ENCODE results near the gene PDGFB. TPM values are rescaled to one million over a fixed set of nuclear protein-coding genes. Genes with fewer than 3 reads are reported as not detected.

PDGFB gene
- total RNA-seq, 2 donors from 2014 or later, result 9.9 to 16.4 TPM

GRCh38 chr22:39209756-39210155, 35.0 kb downstream of the PDGFB start:
- 81% methylated on average over 9 of the region's 9 CpGs for WGBS
- DNase-seq (ENCODE audit: low spot score), result no peak
- Histone ChIP-seq H3K4me3 (no peak overlapping the region), H3K36me3 (no peaks in the 10 kb centered on the region), H3K27me3 (replicated peaks; ENCODE audit: insufficient read depth) (no peaks in the 10 kb centered on the region), H3K4me1 (replicated peaks) (no peaks in the 10 kb centered on the region), H3K27ac (no peak overlapping the region), H3K9me3 (no peaks in the 10 kb centered on the region)
- intact Hi-C loops (cut with DNase I), result no loop called here
- TF ChIP-seq CTCF (IDR thresholded peaks at IDR 0.05) (no peak), POLR2A (IDR thresholded peaks at IDR 0.05) (no peak), POLR2AphosphoS5 (IDR thresholded peaks at IDR 0.05) (no peak)

GRCh38 chr22:39208013-39208680, 36.6 kb downstream of the PDGFB start:
- no peak for DNase-seq (ENCODE audit: low spot score)
- TF ChIP-seq CTCF (IDR thresholded peaks at IDR 0.05) (no peak), POLR2A (IDR thresholded peaks at IDR 0.05) (no peak), POLR2AphosphoS5 (IDR thresholded peaks at IDR 0.05) (no peak)
- Histone ChIP-seq H3K36me3 (no peaks in the 10 kb centered on the region), H3K27me3 (replicated peaks; ENCODE audit: insufficient read depth) (no peaks in the 10 kb centered on the region), H3K9me3 (no peaks in the 10 kb centered on the region), H3K4me3 (no peak overlapping the region), H3K27ac (no peak overlapping the region), H3K4me1 (replicated peaks) (no peaks in the 10 kb centered on the region)
- WGBS, result 90% methylated on average over 11 of the region's 11 CpGs
- intact Hi-C loops (cut with DNase I), result no loop called here

GRCh38 chr22:39207141-39208012, 37.4 kb downstream of the PDGFB start:
- H3K4me3 ChIP-seq, result no peak overlapping the region
- 51% methylated on average over 15 of the region's 15 CpGs for WGBS
- H3K27ac ChIP-seq, result no peak overlapping the region
- no peak for DNase-seq (ENCODE audit: low spot score)
- intact Hi-C loops (cut with DNase I), result no loop called here
- H3K27me3 ChIP-seq (replicated peaks; ENCODE audit: insufficient read depth), result no peaks in the 10 kb centered on the region
- no peaks in the 10 kb centered on the region for H3K4me1 ChIP-seq (replicated peaks)
- H3K36me3 ChIP-seq, result no peaks in the 10 kb centered on the region
- no peak for TF ChIP-seq CTCF (IDR thresholded peaks at IDR 0.05)
- no peak for TF ChIP-seq POLR2AphosphoS5 (IDR thresholded peaks at IDR 0.05)
- TF ChIP-seq POLR2A (IDR thresholded peaks at IDR 0.05), result no peak
- H3K9me3 ChIP-seq, result no peaks in the 10 kb centered on the region

GRCh38 chr22:39206491-39206890, 38.3 kb downstream of the PDGFB start:
- WGBS, result 92% methylated on average over 7 of the region's 7 CpGs
- Histone ChIP-seq H3K4me1 (replicated peaks) (no peaks in the 10 kb centered on the region), H3K9me3 (no peaks in the 10 kb centered on the region), H3K27me3 (replicated peaks; ENCODE audit: insufficient read depth) (no peaks in the 10 kb centered on the region), H3K4me3 (no peak overlapping the region), H3K27ac (no peak overlapping the region), H3K36me3 (no peaks in the 10 kb centered on the region)
- DNase-seq (ENCODE audit: low spot score), result no peak
- intact Hi-C loops (cut with DNase I), result no loop called here
- TF ChIP-seq POLR2A (IDR thresholded peaks at IDR 0.05), result no peak
- no peak for TF ChIP-seq CTCF (IDR thresholded peaks at IDR 0.05)
- TF ChIP-seq POLR2AphosphoS5 (IDR thresholded peaks at IDR 0.05), result no peak

All from prostate gland (tissue), 2 donors.